HepG2 (cell line): ENCODE results near the gene CTRB2. TPM values are rescaled to one million over a fixed set of nuclear protein-coding genes. Genes with fewer than 3 reads are reported as not detected.

Experiments used
- AHR ChIP-seq: IDR thresholded peaks from 2 replicates; pipeline ENCODE4 v1.6.1; 2018; ENCODE audit warnings: missing genetic modification reagents, missing compliant biosample characterization
- ATF7 ChIP-seq, 2 experiments: fragments of 450-650 bp in 1 of 2; sonication (generic) in 1 of 2; formaldehyde crosslinking in 1 of 2; IDR thresholded peaks; 2 replicates each; pipeline versions ENCODE4 v1.4.0 to v1.6.1; 2016 to 2020; ENCODE audit warnings: antibody characterized with exemption in 1 of 2, mild to moderate bottlenecking in 1 of 2, missing genetic modification reagents in 1 of 2
- GZF1 ChIP-seq: sonication (generic); formaldehyde crosslinking; IDR thresholded peaks from 2 replicates; pipeline ENCODE4 v1.5.1; 2020; ENCODE audit warnings: mild to moderate bottlenecking, missing genetic modification reagents
- KDM1A ChIP-seq: IDR thresholded peaks from 2 replicates; pipeline ENCODE4 v1.6.1; 2016; ENCODE audit warnings: missing compliant biosample characterization
- PPARG ChIP-seq: conservative IDR thresholded peaks from 2 replicates; pipeline ENCODE4 v1.6.1; 2016; ENCODE audit warnings: missing biosample characterization, missing genetic modification reagents
- RNF2 ChIP-seq: fragments of 450-650 bp; conservative IDR thresholded peaks from 2 replicates; pipeline ENCODE4 v1.6.1; 2016; ENCODE audit warnings: low read depth
- SOX13 ChIP-seq, 3 experiments: fragments of 450-650 bp in 1 of 3; sonication (generic) in 1 of 3; formaldehyde crosslinking in 1 of 3; IDR thresholded peaks in 2 of 3; conservative IDR thresholded peaks in 1 of 3; 2 replicates each; pipeline versions ENCODE4 v1.5.0 to v1.6.1; 2016 to 2020; ENCODE audit warnings: antibody characterized with exemption in 1 of 3, mild to moderate bottlenecking in 1 of 3, missing compliant biosample characterization in 1 of 3, missing genetic modification reagents in 1 of 3, moderate library complexity in 1 of 3
- TARDBP ChIP-seq: sonication (generic); formaldehyde crosslinking; IDR thresholded peaks from 2 replicates; pipeline ENCODE4 v1.8.0; 2022; ENCODE audit warnings: mild to moderate bottlenecking, missing genetic modification reagents
- THRA ChIP-seq: sonication (generic); formaldehyde crosslinking; IDR thresholded peaks from 2 replicates; pipeline ENCODE4 v1.4.0; 2020; ENCODE audit warnings: missing genetic modification reagents, borderline replicate concordance
- ZNF10 ChIP-seq: sonication (generic); formaldehyde crosslinking; IDR thresholded peaks from 2 replicates; pipeline ENCODE4 v1.4.0; 2020; ENCODE audit warnings: mild to moderate bottlenecking, low read depth, missing genetic modification reagents, borderline replicate concordance
- ZNF160 ChIP-seq: sonication (generic); formaldehyde crosslinking; IDR thresholded peaks from 2 replicates; pipeline ENCODE4 v1.8.0; 2022; ENCODE audit warnings: mild to moderate bottlenecking, inconsistent platforms, missing genetic modification reagents
- ZNF230 ChIP-seq: sonication (generic); formaldehyde crosslinking; IDR thresholded peaks from 2 replicates; pipeline ENCODE4 v1.4.0; 2020; ENCODE audit warnings: mild to moderate bottlenecking, missing genetic modification reagents
- ZNF274 ChIP-seq: sonication (generic); formaldehyde crosslinking; IDR thresholded peaks from 2 replicates; pipeline ENCODE4 v1.5.1; 2020; ENCODE audit warnings: mild to moderate bottlenecking, missing genetic modification reagents
- ZNF451 ChIP-seq: sonication (generic); formaldehyde crosslinking; IDR thresholded peaks from 2 replicates; pipeline ENCODE4 v1.5.0; 2020; ENCODE audit warnings: mild to moderate bottlenecking, missing genetic modification reagents
- ZSCAN21 ChIP-seq: sonication (generic); formaldehyde crosslinking; IDR thresholded peaks from 2 replicates; pipeline ENCODE4 v1.8.0; 2022; ENCODE audit warnings: mild to moderate bottlenecking, missing genetic modification reagents, moderate library complexity, borderline replicate concordance
- polyA plus RNA-seq, 8 experiments: library from polyadenylated mRNA; depleted of rRNA in 3 of 8; stranded (reverse) in 7 of 8; unstranded in 1 of 8; fragments of >200 nt; fragmentation: Illumina TruSeq in 4 of 8; extraction: Trizol in 4 of 8; gene quantifications; 2 replicates each; pipeline versions ENCODE4 v1.2.1 to v1.2.3, GENCODE V29; 2011 to 2016; ENCODE audit warnings: low read depth in 4 of 8, missing spikeins in 1 of 8, mixed read lengths in 1 of 8; ENCODE audit not compliant: insufficient read depth in 1 of 8
- total RNA-seq, 5 experiments: library from RNA; depleted of rRNA; stranded (reverse); fragments of >200 nt; fragmentation: Illumina TruSeq; extraction: Trizol; gene quantifications; 2 replicates each; pipeline ENCODE4 v1.2.3, GENCODE V29; 2016; ENCODE audit warnings: low read depth in 1 of 5
- TF ChIP-seq, protein P1 (sequence below): sonication (generic); formaldehyde crosslinking; IDR thresholded peaks from 2 replicates; pipeline ENCODE4 v1.5.0; 2020; ENCODE audit warnings: mild to moderate bottlenecking, missing genetic modification reagents, borderline replicate concordance
- TF ChIP-seq, protein P2 (sequence below): sonication (generic); formaldehyde crosslinking; conservative IDR thresholded peaks from 2 replicates; pipeline ENCODE4 v1.8.1; 2023; ENCODE audit warnings: missing genetic modification reagents

CTRB2 gene
- total and polyA plus RNA-seq, 2 of the 13 experiments (the other 11 are each of a cell fraction or from before 2014, with no cell fraction given) = 0.13 TPM; not detected in 1

GRCh38 chr16:75250809-75251279, 43.9 kb upstream of the CTRB2 start (continued):
- TF ChIP-seq THRA (CRISPR knock-in tag) (no peak), ZNF274 (CRISPR knock-in tag) (peak; percentile 84), KDM1A (CRISPR knock-in tag) (no peak), TARDBP (CRISPR knock-in tag) (peak; percentile 63; the same call in 1 of the 2 replicates), PPARG (CRISPR knock-in tag) (no peak; the same call in 1 of the 2 replicates), ZNF451 (no peak), ZNF10 (CRISPR knock-in tag) (no peak), GZF1 (CRISPR knock-in tag) (no peak), ATF7 (IDR thresholded peaks at IDR 0.05) (no peak), ATF7 (CRISPR knock-in tag; IDR thresholded peaks at IDR 0.05) (no peak), ZSCAN21 (CRISPR knock-in tag) (no peak), ZNF230 (CRISPR knock-in tag) (peak; percentile 81; the same call in 1 of the 2 replicates), AHR (CRISPR knock-in tag) (no peak), ZNF160 (CRISPR knock-in tag) (no peak), RNF2 (no peak), SOX13 (IDR thresholded peaks at IDR 0.05) (no peak), SOX13 (CRISPR knock-in tag; conservative IDR thresholded peaks at IDR 0.05 in 1 of 2, IDR thresholded peaks at IDR 0.05 in 1 of 2) (peak; percentile 30 to 65; a peak in 1 of 4 replicates)
- TF ChIP-seq, protein P1, sequence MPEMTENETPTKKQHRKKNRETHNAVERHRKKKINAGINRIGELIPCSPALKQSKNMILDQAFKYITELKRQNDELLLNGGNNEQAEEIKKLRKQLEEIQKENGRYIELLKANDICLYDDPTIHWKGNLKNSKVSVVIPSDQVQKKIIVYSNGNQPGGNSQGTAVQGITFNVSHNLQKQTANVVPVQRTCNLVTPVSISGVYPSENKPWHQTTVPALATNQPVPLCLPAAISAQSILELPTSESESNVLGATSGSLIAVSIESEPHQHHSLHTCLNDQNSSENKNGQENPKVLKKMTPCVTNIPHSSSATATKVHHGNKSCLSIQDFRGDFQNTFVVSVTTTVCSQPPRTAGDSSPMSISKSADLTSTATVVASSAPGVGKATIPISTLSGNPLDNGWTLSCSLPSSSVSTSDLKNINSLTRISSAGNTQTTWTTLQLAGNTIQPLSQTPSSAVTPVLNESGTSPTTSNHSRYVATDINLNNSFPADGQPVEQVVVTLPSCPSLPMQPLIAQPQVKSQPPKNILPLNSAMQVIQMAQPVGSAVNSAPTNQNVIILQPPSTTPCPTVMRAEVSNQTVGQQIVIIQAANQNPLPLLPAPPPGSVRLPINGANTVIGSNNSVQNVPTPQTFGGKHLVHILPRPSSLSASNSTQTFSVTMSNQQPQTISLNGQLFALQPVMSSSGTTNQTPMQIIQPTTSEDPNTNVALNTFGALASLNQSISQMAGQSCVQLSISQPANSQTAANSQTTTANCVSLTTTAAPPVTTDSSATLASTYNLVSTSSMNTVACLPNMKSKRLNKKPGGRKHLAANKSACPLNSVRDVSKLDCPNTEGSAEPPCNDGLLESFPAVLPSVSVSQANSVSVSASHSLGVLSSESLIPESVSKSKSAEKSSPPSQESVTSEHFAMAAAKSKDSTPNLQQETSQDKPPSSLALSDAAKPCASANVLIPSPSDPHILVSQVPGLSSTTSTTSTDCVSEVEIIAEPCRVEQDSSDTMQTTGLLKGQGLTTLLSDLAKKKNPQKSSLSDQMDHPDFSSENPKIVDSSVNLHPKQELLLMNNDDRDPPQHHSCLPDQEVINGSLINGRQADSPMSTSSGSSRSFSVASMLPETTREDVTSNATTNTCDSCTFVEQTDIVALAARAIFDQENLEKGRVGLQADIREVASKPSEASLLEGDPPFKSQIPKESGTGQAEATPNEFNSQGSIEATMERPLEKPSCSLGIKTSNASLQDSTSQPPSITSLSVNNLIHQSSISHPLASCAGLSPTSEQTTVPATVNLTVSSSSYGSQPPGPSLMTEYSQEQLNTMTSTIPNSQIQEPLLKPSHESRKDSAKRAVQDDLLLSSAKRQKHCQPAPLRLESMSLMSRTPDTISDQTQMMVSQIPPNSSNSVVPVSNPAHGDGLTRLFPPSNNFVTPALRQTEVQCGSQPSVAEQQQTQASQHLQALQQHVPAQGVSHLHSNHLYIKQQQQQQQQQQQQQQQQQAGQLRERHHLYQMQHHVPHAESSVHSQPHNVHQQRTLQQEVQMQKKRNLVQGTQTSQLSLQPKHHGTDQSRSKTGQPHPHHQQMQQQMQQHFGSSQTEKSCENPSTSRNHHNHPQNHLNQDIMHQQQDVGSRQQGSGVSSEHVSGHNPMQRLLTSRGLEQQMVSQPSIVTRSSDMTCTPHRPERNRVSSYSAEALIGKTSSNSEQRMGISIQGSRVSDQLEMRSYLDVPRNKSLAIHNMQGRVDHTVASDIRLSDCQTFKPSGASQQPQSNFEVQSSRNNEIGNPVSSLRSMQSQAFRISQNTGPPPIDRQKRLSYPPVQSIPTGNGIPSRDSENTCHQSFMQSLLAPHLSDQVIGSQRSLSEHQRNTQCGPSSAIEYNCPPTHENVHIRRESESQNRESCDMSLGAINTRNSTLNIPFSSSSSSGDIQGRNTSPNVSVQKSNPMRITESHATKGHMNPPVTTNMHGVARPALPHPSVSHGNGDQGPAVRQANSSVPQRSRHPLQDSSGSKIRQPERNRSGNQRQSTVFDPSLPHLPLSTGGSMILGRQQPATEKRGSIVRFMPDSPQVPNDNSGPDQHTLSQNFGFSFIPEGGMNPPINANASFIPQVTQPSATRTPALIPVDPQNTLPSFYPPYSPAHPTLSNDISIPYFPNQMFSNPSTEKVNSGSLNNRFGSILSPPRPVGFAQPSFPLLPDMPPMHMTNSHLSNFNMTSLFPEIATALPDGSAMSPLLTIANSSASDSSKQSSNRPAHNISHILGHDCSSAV (CRISPR knock-in tag) = no peak
- TF ChIP-seq, protein P2, sequence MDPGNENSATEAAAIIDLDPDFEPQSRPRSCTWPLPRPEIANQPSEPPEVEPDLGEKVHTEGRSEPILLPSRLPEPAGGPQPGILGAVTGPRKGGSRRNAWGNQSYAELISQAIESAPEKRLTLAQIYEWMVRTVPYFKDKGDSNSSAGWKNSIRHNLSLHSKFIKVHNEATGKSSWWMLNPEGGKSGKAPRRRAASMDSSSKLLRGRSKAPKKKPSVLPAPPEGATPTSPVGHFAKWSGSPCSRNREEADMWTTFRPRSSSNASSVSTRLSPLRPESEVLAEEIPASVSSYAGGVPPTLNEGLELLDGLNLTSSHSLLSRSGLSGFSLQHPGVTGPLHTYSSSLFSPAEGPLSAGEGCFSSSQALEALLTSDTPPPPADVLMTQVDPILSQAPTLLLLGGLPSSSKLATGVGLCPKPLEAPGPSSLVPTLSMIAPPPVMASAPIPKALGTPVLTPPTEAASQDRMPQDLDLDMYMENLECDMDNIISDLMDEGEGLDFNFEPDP (CRISPR knock-in tag) = 0 out of 2 replicates have a peak, but pooled peaks have one; percentile 6
